K562 (cell line): ENCODE data around the gene TMEM123. TPM values are rescaled to one million over a fixed set of nuclear protein-coding genes. Genes with fewer than 3 reads are reported as not detected.

Experiments used
- MBD2 ChIP-seq: sonication (generic); IDR thresholded peaks from 2 replicates; pipeline ENCODE4 v1.6.1; 2016; ENCODE audit warnings: low read depth, borderline replicate concordance
- RBM34 ChIP-seq: fragments of 200-400 bp; formaldehyde crosslinking; IDR thresholded peaks from 2 replicates; pipeline ENCODE4 v1.6.1; 2018; ENCODE audit warnings: low read length, borderline replicate concordance; ENCODE audit not compliant: insufficient read depth
- RNF2 ChIP-seq: sonication (generic); IDR thresholded peaks from 2 replicates; pipeline ENCODE4 v1.6.1; 2016
- TOE1 ChIP-seq, 2 experiments: fragments of 450-650 bp in 1 of 2; sonication (generic) in 1 of 2; formaldehyde crosslinking in 1 of 2; IDR thresholded peaks; 2 replicates each; pipeline versions ENCODE4 v1.7.1 to v1.8.0; 2016 to 2022; ENCODE audit warnings: borderline replicate concordance in 2 of 2, mild to moderate bottlenecking in 2 of 2, antibody characterized with exemption in 1 of 2, inconsistent platforms in 1 of 2, low read depth in 1 of 2, missing genetic modification reagents in 1 of 2, moderate library complexity in 1 of 2
- TRIM24 ChIP-seq, 2 experiments: fragments of 450-650 bp; IDR thresholded peaks; 2 replicates each; pipeline ENCODE4 v1.6.1; 2016
- ZNF140 ChIP-seq: fragments of 250-450 bp; sonication (Bioruptor Pico); IDR thresholded peaks from 2 replicates; pipeline ENCODE4 v1.8.0; 2021; ENCODE audit warnings: moderate library complexity, mild to moderate bottlenecking, inconsistent platforms
- ZNF384 ChIP-seq: IDR thresholded peaks from 2 replicates; pipeline ENCODE4 v1.6.1; 2012; ENCODE audit warnings: low read depth, low read length, improper control_type of control experiment
- polyA plus RNA-seq, 8 experiments: library from polyadenylated mRNA; depleted of rRNA in 4 of 8; stranded (reverse) in 5 of 8; unstranded in 3 of 8; fragments of >200 nt; fragmentation: Nextera tagmentation in 2 of 8; fragmentation: Illumina TruSeq in 1 of 8; extraction: Ambion mirVana in 2 of 8; extraction: Trizol in 1 of 8; gene quantifications; 2 replicates each; pipeline versions ENCODE4 v1.2.1 to v1.2.3, GENCODE V29; 2011 to 2014; ENCODE audit warnings: inconsistent platforms in 1 of 8, missing spikeins in 1 of 8
- total RNA-seq, 7 experiments: library from RNA; depleted of rRNA in 6 of 7; stranded (reverse); fragments of >200 nt in 6 of 7; fragmentation: Illumina TruSeq in 2 of 7; extraction: Trizol in 2 of 7; gene quantifications; 2 replicates each; pipeline versions ENCODE4 v1.2.1 to v1.2.3, GENCODE V29; 2011 to 2021; ENCODE audit warnings: low replicate concordance in 1 of 7
- TF ChIP-seq, protein P1 (sequence below): sonication (generic); formaldehyde crosslinking; IDR thresholded peaks from 2 replicates; pipeline ENCODE4 v1.8.1; 2023; ENCODE audit warnings: missing genetic modification reagents, mild to moderate bottlenecking, borderline replicate concordance
- TF ChIP-seq, protein P2 (sequence below), 2 experiments: fragments of 450-650 bp in 1 of 2; sonication (generic) in 1 of 2; formaldehyde crosslinking in 1 of 2; IDR thresholded peaks; 2 replicates each; pipeline versions ENCODE4 v1.7.1 to v1.9.0; 2016 to 2022; ENCODE audit warnings: inconsistent platforms in 1 of 2, mild to moderate bottlenecking in 1 of 2, missing genetic modification reagents in 1 of 2
- TF ChIP-seq, protein P3 (sequence below): fragments of 200-800 bp; sonication (Bioruptor generic); IDR thresholded peaks from 2 replicates; pipeline ENCODE4 v1.6.1; 2017; ENCODE audit warnings: missing genetic modification characterization, missing compliant biosample characterization

TMEM123 gene
- total and polyA plus RNA-seq, 9 of the 15 experiments (the other 6 are each of a cell fraction or from before 2014, with no cell fraction given): 19.8 to 344 (median 82.4) TPM

DNA sequence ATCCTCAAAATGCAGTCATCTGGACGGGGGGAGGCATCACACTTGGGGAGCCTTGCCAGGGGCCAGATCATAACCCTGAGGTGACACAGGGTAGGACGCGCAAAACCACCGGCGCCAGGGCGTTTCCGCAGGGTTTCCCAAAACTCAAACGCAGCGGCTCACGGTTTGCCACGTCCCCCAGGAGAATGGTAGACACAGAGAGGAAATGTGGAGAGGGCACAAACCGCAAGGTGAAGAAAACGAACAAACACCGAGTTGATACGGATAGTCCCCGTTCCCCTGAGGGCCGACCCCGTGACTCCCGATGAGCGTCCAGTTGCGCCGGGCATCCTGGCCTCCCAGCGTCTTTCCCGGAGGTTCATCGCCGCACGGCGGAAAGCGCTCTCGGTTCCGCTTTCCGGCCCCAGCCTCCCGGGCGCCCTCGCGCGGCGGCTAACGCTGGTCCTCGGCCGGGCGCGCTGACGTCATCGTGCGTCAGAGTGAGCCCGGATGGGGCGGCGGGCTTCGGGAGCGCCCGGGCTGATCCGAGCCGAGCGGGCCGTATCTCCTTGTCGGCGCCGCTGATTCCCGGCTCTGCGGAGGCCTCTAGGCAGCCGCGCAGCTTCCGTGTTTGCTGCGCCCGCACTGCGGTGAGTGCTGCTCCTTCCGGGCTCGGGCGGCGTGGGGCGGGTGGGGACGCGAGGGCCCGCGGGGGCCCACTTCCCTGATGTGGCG lies 105.7 kb downstream of the TMEM123 start, which contains the start of gene BIRC2 (continued):
- TF ChIP-seq, protein P1, sequence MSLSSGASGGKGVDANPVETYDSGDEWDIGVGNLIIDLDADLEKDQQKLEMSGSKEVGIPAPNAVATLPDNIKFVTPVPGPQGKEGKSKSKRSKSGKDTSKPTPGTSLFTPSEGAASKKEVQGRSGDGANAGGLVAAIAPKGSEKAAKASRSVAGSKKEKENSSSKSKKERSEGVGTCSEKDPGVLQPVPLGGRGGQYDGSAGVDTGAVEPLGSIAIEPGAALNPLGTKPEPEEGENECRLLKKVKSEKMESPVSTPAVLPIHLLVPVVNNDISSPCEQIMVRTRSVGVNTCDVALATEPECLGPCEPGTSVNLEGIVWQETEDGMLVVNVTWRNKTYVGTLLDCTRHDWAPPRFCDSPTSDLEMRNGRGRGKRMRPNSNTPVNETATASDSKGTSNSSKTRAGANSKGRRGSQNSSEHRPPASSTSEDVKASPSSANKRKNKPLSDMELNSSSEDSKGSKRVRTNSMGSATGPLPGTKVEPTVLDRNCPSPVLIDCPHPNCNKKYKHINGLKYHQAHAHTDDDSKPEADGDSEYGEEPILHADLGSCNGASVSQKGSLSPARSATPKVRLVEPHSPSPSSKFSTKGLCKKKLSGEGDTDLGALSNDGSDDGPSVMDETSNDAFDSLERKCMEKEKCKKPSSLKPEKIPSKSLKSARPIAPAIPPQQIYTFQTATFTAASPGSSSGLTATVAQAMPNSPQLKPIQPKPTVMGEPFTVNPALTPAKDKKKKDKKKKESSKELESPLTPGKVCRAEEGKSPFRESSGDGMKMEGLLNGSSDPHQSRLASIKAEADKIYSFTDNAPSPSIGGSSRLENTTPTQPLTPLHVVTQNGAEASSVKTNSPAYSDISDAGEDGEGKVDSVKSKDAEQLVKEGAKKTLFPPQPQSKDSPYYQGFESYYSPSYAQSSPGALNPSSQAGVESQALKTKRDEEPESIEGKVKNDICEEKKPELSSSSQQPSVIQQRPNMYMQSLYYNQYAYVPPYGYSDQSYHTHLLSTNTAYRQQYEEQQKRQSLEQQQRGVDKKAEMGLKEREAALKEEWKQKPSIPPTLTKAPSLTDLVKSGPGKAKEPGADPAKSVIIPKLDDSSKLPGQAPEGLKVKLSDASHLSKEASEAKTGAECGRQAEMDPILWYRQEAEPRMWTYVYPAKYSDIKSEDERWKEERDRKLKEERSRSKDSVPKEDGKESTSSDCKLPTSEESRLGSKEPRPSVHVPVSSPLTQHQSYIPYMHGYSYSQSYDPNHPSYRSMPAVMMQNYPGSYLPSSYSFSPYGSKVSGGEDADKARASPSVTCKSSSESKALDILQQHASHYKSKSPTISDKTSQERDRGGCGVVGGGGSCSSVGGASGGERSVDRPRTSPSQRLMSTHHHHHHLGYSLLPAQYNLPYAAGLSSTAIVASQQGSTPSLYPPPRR (CRISPR knock-in tag): no peak
- TF ChIP-seq TOE1 (IDR thresholded peaks at IDR 0.05; ENCODE audit: borderline replicate concordance): peak; percentile 83; the same call in 1 of the 2 replicates
- TF ChIP-seq TOE1 (CRISPR knock-in tag; IDR thresholded peaks at IDR 0.05; ENCODE audit: borderline replicate concordance, low read depth): 0 out of 2 replicates have a peak, but pooled peaks have one; percentile 46
- TF ChIP-seq ZNF140 (CRISPR knock-in tag): no peak
- no peak for TF ChIP-seq ZNF384
- TF ChIP-seq MBD2: 0 out of 2 replicates have a peak, but pooled peaks have one; percentile 29
- TF ChIP-seq, protein P2, sequence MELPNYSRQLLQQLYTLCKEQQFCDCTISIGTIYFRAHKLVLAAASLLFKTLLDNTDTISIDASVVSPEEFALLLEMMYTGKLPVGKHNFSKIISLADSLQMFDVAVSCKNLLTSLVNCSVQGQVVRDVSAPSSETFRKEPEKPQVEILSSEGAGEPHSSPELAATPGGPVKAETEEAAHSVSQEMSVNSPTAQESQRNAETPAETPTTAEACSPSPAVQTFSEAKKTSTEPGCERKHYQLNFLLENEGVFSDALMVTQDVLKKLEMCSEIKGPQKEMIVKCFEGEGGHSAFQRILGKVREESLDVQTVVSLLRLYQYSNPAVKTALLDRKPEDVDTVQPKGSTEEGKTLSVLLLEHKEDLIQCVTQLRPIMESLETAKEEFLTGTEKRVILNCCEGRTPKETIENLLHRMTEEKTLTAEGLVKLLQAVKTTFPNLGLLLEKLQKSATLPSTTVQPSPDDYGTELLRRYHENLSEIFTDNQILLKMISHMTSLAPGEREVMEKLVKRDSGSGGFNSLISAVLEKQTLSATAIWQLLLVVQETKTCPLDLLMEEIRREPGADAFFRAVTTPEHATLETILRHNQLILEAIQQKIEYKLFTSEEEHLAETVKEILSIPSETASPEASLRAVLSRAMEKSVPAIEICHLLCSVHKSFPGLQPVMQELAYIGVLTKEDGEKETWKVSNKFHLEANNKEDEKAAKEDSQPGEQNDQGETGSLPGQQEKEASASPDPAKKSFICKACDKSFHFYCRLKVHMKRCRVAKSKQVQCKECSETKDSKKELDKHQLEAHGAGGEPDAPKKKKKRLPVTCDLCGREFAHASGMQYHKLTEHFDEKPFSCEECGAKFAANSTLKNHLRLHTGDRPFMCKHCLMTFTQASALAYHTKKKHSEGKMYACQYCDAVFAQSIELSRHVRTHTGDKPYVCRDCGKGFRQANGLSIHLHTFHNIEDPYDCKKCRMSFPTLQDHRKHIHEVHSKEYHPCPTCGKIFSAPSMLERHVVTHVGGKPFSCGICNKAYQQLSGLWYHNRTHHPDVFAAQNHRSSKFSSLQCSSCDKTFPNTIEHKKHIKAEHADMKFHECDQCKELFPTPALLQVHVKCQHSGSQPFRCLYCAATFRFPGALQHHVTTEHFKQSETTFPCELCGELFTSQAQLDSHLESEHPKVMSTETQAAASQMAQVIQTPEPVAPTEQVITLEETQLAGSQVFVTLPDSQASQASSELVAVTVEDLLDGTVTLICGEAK (IDR thresholded peaks at IDR 0.05): peak; percentile 75
- TF ChIP-seq, protein P2 (CRISPR knock-in tag; IDR thresholded peaks at IDR 0.05): no peak
- TF ChIP-seq TRIM24 (IDR thresholded peaks at IDR 0.05): no peak
- TF ChIP-seq, protein P3, sequence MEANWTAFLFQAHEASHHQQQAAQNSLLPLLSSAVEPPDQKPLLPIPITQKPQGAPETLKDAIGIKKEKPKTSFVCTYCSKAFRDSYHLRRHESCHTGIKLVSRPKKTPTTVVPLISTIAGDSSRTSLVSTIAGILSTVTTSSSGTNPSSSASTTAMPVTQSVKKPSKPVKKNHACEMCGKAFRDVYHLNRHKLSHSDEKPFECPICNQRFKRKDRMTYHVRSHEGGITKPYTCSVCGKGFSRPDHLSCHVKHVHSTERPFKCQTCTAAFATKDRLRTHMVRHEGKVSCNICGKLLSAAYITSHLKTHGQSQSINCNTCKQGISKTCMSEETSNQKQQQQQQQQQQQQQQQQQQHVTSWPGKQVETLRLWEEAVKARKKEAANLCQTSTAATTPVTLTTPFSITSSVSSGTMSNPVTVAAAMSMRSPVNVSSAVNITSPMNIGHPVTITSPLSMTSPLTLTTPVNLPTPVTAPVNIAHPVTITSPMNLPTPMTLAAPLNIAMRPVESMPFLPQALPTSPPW (CRISPR knock-in tag): peak; percentile 86
- TF ChIP-seq RNF2: peak; percentile 23; the same call in 1 of the 2 replicates
- TF ChIP-seq RBM34: no peak
